HG02759 (cell line): ENCODE data around the gene PSMD1.
"Not testable (repeated sequence)": the region's sequence is repeated elsewhere in the genome, so short reads cannot be mapped to it uniquely, and the experiment has no call there.

ENCODE experiments used
- ATAC-seq: cut with Tn5 transposase; IDR thresholded peaks from one replicate; pipeline ENCODE4 v1.9.1; 2021; ENCODE audit warnings: mild to moderate bottlenecking, moderate library complexity; ENCODE audit not compliant: unreplicated experiment

The PSMD1 gene

GRCh38 chr2:231052494-231053451, 3.9 kb upstream of the PSMD1 start:
- peak; percentile 73 for ATAC-seq

GRCh38 chr2:231053846-231054245, 2.8 kb upstream of the PSMD1 start:
- no peak for ATAC-seq

GRCh38 chr2:231057590-231057989, 923 bp downstream of the PSMD1 start:
- ATAC-seq = no peak

GRCh38 chr2:231058761-231059550, 2.3 kb downstream of the PSMD1 start:
- no peak for ATAC-seq

- no peak for ATAC-seq
Measured at GRCh38 chr2:231059756-231060155, 3.1 kb downstream of the PSMD1 start.

- no peak for ATAC-seq
Measured at GRCh38 chr2:231062776-231063175, 6.1 kb downstream of the PSMD1 start.

- no peak for ATAC-seq
Measured at GRCh38 chr2:231063347-231063746, 6.7 kb downstream of the PSMD1 start.

GRCh38 chr2:231065966-231066365, 9.3 kb downstream of the PSMD1 start:
- no peak for ATAC-seq

- not testable (repeated sequence) for ATAC-seq
Measured at GRCh38 chr2:231067531-231067930, 10.9 kb downstream of the PSMD1 start.

GRCh38 chr2:231068525-231069222, 12.0 kb downstream of the PSMD1 start:
- ATAC-seq = no peak

- no peak for ATAC-seq
Measured at GRCh38 chr2:231069379-231070054, 12.8 kb downstream of the PSMD1 start.

GRCh38 chr2:231084565-231084964, 27.9 kb downstream of the PSMD1 start:
- no peak for ATAC-seq

GRCh38 chr2:231088754-231089153, 32.1 kb downstream of the PSMD1 start:
- no peak for ATAC-seq

GRCh38 chr2:231093933-231094332, 37.3 kb downstream of the PSMD1 start:
- no peak for ATAC-seq

GRCh38 chr2:231094736-231095346, 38.2 kb downstream of the PSMD1 start:
- no peak for ATAC-seq

GRCh38 chr2:231099918-231100317, 43.3 kb downstream of the PSMD1 start:
- no peak for ATAC-seq

GRCh38 chr2:231100321-231100720, 43.7 kb downstream of the PSMD1 start:
- ATAC-seq = not testable (repeated sequence)

GRCh38 chr2:231100990-231101389, 44.3 kb downstream of the PSMD1 start:
- no peak for ATAC-seq

- no peak for ATAC-seq
Measured at GRCh38 chr2:231102772-231103171, 46.1 kb downstream of the PSMD1 start.

GRCh38 chr2:231104115-231104713, 47.5 kb downstream of the PSMD1 start:
- ATAC-seq = peak; percentile 67
